Measurements from ENCODE around the gene CNOT3.

DNA sequence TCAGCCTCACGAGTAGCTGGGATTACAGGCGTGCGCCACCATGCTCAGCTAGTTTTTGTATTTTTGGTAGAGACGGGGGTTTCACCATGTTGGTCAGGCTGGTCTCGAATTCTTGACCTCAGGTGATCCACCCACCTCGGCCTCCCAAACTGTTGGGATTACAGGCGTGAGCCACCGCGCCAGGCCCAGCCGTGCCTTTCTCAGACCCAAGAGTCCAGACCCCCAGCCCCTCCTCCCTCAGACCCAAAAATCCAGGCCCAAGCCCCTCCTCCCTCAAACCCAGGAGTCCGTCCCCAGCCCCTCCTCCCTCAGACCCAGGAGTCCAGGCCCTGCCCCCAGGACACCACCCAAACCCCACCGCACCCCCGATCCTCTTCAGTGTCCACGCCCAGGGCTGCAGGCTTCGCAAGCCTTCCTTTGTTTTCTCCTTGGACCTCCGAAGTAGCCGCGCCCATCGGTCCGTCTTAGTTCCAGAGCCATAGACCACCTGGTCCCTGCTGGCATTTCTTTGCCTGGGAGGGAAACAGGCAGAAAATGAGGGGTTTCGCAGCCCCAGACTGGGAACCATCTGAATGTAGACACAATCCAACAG lies 31.7 kb downstream of the CNOT3 start:
- TF ChIP-seq FOXM1 (IDR thresholded peaks at IDR 0.05; ENCODE audit: low read depth): no peak
- no peak for TF ChIP-seq USF2 (IDR thresholded peaks at IDR 0.05; ENCODE audit: borderline replicate concordance, low read depth, low read length)
- no peak for TF ChIP-seq CTCF (IDR thresholded peaks at IDR 0.05)
